Measurements from ENCODE around the gene DNAJC25.
A peak's percentile ranks its signal among the peaks of the same experiment; 100 is the strongest.
"Not testable (repeated sequence)": the region's sequence is repeated elsewhere in the genome, so short reads cannot be mapped to it uniquely, and the experiment has no call there.

The DNAJC25 gene

DNA sequence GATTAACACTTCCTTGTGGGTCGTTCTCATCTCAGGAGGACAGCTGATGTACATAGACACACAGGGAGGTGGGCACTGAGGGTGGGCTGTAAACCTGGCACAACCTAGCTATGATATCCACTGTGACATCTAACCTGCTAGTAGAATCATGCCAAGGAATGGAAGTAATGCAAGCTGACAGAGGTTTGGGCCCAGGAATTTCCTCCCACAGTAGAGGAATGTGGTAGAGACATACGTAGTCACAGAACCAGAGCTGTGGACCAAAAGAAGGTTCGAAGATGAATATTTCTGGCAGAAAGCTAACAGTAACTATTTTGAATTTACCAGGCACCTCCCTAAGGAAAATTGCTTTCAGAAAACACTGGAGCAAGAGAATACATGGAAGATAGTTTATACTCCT is 15.2 kb upstream of the DNAJC25 start:
- DNase-seq: no peak
- no peak overlapping the region for H3K27ac ChIP-seq
- no peaks in the 10 kb centered on the region for H3K36me3 ChIP-seq
- H3K27me3 ChIP-seq: peaks cover 0 to 11% of the 10 kb centered on the region in 2 donors
- H3K9me3 ChIP-seq: no peaks in the 10 kb centered on the region
- no peak overlapping the region for H3K4me3 ChIP-seq
- intact Hi-C loops (cut with DNase I; ENCODE audit: low total_unique reads): no loop called here
- H3K4me1 ChIP-seq: no peaks in the 10 kb centered on the region
- TF ChIP-seq CTCF (IDR thresholded peaks at IDR 0.05): no peak

DNA sequence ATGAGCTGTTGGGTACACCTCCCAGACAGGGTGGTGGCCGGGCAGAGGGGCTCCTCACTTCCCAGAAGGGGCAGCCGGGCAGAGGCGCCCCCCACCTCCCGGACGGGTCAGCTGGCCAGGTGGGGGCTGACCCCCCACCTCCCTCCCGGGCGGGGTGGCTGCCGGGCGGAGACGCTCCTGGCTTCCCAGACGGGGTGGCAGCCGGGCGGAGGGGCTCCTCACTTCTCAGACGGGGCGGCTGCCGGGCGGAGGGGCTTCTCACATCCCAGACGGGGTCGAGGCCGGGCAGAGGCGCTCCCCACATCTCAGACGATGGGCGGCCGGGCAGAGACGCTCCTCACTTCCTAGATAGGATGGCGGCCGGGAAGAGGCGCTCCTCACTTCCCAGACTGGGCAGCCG is 13.8 kb upstream of the DNAJC25 start:
- H3K4me3 ChIP-seq; H3K4me1 ChIP-seq; H3K27ac ChIP-seq; DNase-seq; intact Hi-C loops (cut with DNase I; ENCODE audit: low total_unique reads); H3K9me3 ChIP-seq; H3K27me3 ChIP-seq; H3K36me3 ChIP-seq: not testable (repeated sequence)

DNA sequence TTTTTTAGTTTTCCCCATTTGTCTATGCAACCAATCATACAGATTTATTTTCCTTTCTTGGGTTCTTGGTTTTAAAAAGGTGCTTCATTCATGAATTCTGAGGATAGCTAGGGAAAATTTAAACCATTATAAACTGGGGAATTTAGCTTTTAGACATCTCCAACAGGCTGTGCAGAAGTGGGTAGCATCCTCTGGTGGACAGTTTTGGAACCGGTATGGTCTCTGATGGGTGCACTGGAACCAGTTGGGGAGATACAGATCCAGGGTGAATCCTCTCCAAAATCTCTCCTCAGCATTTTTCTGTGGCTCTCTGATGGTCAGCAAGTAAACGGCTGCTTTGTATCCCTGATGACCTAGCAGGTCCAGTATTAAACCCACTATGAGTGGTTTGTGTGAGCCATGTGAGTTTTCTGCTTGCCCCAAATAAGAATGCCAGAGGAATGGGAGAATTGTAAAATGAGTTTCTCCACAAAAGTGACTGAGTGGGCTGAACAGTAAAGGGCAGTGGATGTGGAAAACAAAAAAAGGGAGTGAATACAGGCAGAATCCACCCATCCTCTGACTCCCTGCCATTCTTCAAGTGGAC is 9.1 kb upstream of the DNAJC25 start:
- no peak overlapping the region for H3K4me3 ChIP-seq
- intact Hi-C loops (cut with DNase I; ENCODE audit: low total_unique reads): no loop called here
- H3K4me1 ChIP-seq: peaks cover 0 to 8% (median 2%) of the 10 kb centered on the region in 4 donors
- H3K27ac ChIP-seq: no peak overlapping the region
- H3K27me3 ChIP-seq: no peaks in the 10 kb centered on the region
- H3K36me3 ChIP-seq: no peaks in the 10 kb centered on the region
- peak; percentile 41 to 48 for TF ChIP-seq CTCF (IDR thresholded peaks at IDR 0.05)
- DNase-seq: no peak
- no peaks in the 10 kb centered on the region for H3K9me3 ChIP-seq

DNA sequence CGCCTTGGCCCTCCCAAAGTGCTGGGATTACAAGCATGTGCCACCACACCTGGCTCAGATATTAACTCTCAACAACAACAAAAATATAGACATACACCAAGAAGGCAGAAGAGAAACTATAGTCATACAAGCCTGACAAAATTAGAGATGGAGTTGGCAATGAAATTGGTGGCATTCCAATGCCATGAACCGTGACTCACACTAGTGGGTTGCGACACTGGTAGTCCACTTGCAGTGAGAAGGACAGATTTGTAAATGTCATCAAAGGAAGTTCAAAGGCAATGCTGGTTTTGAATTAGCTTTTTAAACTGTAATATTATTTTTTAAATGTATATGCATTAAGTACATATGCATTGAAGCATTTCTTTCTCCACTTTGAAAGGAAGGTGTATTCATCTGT is 8.5 kb upstream of the DNAJC25 start:
- Histone ChIP-seq H3K4me1 (peaks cover 0 to 8% (median 2%) of the 10 kb centered on the region in 4 donors), H3K27me3 (no peaks in the 10 kb centered on the region), H3K36me3 (no peaks in the 10 kb centered on the region), H3K9me3 (no peaks in the 10 kb centered on the region), H3K27ac (no peak overlapping the region), H3K4me3 (no peak overlapping the region)
- no peak for TF ChIP-seq CTCF (IDR thresholded peaks at IDR 0.05)
- intact Hi-C loops (cut with DNase I; ENCODE audit: low total_unique reads): no loop called here
- peak; percentile 60 to 82 for DNase-seq

DNA sequence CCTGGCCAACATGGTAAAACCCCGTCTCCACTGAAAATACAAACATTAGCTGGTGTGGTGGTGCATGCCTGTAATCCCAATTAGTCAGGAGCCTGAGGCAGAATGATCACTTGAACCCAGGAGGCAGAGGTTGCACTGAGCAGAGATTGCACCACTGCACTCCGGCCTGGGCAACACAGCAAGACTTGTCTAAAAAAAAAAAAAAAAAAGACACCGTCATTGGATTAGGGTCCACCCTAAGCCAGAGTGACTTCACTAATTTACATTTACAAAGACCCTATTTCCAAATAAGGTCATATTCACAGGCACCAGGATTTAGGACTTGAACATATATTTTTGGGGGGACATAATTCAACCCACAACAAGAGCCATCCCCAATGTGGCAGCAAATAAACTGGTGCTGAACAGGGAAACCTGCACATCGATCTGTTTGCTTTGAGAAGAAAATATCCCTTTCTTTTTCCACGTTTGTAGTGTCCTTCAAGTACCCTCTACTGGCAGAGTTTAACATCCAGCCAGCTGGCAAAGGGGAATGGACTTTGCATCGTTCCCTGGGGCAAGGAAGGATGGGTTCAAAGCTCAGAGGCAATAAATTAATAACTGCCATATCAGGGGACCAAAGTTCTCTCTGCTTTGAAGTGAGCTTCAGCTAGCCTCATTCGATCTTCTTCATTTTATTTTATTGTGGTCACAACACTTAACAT is 3.7 kb upstream of the DNAJC25 start:
- TF ChIP-seq CTCF (IDR thresholded peaks at IDR 0.05): no peak
- peaks cover 0 to 19% (median 11%) of the 10 kb centered on the region in 4 donors for H3K4me1 ChIP-seq
- no peaks in the 10 kb centered on the region for H3K36me3 ChIP-seq
- no peak overlapping the region for H3K27ac ChIP-seq
- DNase-seq: no peak
- intact Hi-C loops (cut with DNase I; ENCODE audit: low total_unique reads): no loop called here
- H3K27me3 ChIP-seq: no peaks in the 10 kb centered on the region
- no peaks in the 10 kb centered on the region for H3K9me3 ChIP-seq
- H3K4me3 ChIP-seq: no peak overlapping the region

- Histone ChIP-seq H3K27me3 (no peaks in the 10 kb centered on the region), H3K4me1 (peaks cover 0 to 24% (median 18%) of the 10 kb centered on the region in 4 donors), H3K4me3 (no peak overlapping the region), H3K27ac (no peak overlapping the region), H3K9me3 (no peaks in the 10 kb centered on the region), H3K36me3 (no peaks in the 10 kb centered on the region)
- intact Hi-C loops (cut with DNase I; ENCODE audit: low total_unique reads): no loop called here
- DNase-seq: no peak
- TF ChIP-seq CTCF (IDR thresholded peaks at IDR 0.05): no peak
Measured at GRCh38 chr9:111628411-111628810, 2.7 kb upstream of the DNAJC25 start.
